Nephron progenitor cell (in vitro differentiated cells): ENCODE data around the gene RABGGTA.

ENCODE experiments used
- DNase-seq: peaks from one replicate; pipeline ENCODE4 v3.0.0; 2021
- H3K27ac Mint-ChIP-seq: 2 replicates; pipeline ENCODE4 v1.8.0; 2021; ENCODE audit warnings: mild to moderate bottlenecking, moderate library complexity, mixed read lengths
- H3K27me3 Mint-ChIP-seq: 2 replicates; pipeline ENCODE4 v1.8.0; 2021; ENCODE audit warnings: mild to moderate bottlenecking, low read depth, mixed read lengths; ENCODE audit not compliant: poor library complexity
- H3K36me3 Mint-ChIP-seq: 2 replicates; pipeline ENCODE4 v1.8.0; 2021; ENCODE audit warnings: low read depth, mixed read lengths
- H3K4me1 Mint-ChIP-seq: 2 replicates; pipeline ENCODE4 v1.8.0; 2021; ENCODE audit warnings: mixed read lengths
- H3K4me3 Mint-ChIP-seq: 2 replicates; pipeline ENCODE4 v1.8.0; 2021; ENCODE audit warnings: mild to moderate bottlenecking, moderate library complexity, mixed read lengths
- H3K9me3 Mint-ChIP-seq: 2 replicates; pipeline ENCODE4 v1.8.0; 2021; ENCODE audit warnings: mild to moderate bottlenecking, moderate library complexity, mixed read lengths
- TF ChIP-seq, protein P1 (sequence below): fragments of 200-600 bp; sonication (generic); IDR thresholded peaks from 2 replicates; pipeline ENCODE4 v1.5.0; 2021; ENCODE audit warnings: antibody characterized with exemption

RABGGTA gene

DNA sequence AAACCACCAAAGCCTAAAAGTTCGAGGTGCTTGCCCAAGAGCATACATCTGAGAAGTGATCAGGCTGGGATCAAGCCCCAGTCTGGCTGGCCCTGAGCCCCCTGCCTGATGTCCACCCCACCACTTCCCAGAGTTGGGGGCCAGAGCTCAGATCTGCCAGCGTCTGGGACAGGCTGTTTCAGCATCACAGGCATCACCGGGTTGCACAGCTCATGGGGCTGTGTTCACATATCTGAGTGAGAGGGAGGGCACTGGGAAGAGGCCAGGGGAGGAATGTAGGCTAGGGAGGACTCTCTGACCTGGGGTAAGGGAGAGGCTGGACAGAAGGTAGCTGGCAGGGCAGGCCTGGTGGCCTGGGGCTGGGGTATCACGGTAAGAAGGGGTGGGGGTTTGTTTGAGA is 14.4 kb downstream of the RABGGTA start:
- no peak overlapping the region for H3K27ac Mint-ChIP-seq
- no peak for DNase-seq
- TF ChIP-seq, protein P1, sequence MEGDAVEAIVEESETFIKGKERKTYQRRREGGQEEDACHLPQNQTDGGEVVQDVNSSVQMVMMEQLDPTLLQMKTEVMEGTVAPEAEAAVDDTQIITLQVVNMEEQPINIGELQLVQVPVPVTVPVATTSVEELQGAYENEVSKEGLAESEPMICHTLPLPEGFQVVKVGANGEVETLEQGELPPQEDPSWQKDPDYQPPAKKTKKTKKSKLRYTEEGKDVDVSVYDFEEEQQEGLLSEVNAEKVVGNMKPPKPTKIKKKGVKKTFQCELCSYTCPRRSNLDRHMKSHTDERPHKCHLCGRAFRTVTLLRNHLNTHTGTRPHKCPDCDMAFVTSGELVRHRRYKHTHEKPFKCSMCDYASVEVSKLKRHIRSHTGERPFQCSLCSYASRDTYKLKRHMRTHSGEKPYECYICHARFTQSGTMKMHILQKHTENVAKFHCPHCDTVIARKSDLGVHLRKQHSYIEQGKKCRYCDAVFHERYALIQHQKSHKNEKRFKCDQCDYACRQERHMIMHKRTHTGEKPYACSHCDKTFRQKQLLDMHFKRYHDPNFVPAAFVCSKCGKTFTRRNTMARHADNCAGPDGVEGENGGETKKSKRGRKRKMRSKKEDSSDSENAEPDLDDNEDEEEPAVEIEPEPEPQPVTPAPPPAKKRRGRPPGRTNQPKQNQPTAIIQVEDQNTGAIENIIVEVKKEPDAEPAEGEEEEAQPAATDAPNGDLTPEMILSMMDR = no peak
- H3K4me1 Mint-ChIP-seq = no peaks in the 10 kb centered on the region
- no peaks in the 10 kb centered on the region for H3K36me3 Mint-ChIP-seq
- H3K4me3 Mint-ChIP-seq = no peak overlapping the region
- H3K9me3 Mint-ChIP-seq = no peaks in the 10 kb centered on the region
- peaks cover 2% of the 10 kb centered on the region for H3K27me3 Mint-ChIP-seq

GRCh38 chr14:24255931-24256711 is 15.3 kb downstream of the RABGGTA start:
- Mint-ChIP-seq H3K9me3 (no peaks in the 10 kb centered on the region), H3K36me3 (no peaks in the 10 kb centered on the region)

DNA sequence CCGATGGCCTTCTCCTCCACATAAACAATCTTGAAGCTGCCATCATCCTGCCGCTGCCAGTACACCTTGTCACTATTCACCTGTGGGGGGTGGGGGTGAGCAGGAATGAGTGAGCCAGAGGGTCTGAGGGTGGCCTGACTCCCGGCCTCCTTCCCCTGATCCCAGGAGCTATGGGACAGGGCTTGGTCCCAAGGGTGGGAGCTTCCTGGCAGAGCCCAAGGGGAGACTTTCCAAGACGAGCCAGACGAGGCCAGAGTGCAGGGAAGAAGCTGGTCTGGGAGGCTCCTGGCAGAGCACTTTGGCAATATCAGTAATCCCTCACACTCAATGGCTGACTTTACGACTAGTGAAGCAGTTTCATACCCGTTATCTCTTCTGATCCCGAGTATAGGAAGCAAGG is 16.0 kb downstream of the RABGGTA start:
- DNase-seq = no peak
- no peaks in the 10 kb centered on the region for H3K4me1 Mint-ChIP-seq
- no peak overlapping the region for H3K4me3 Mint-ChIP-seq
- H3K27me3 Mint-ChIP-seq = peaks cover 3% of the 10 kb centered on the region
- TF ChIP-seq, protein P1 = no peak
- H3K36me3 Mint-ChIP-seq = no peaks in the 10 kb centered on the region
- no peak overlapping the region for H3K27ac Mint-ChIP-seq
- no peaks in the 10 kb centered on the region for H3K9me3 Mint-ChIP-seq

More at GRCh38 chr14:24255931-24256711, 15.3 kb downstream of the RABGGTA start:
- DNase-seq = no peak
- Mint-ChIP-seq H3K27ac (peak overlapping the region; percentile 25), H3K4me3 (no peak overlapping the region), H3K4me1 (no peaks in the 10 kb centered on the region), H3K27me3 (peaks cover 5% of the 10 kb centered on the region)
- TF ChIP-seq, protein P1 = no peak

DNA sequence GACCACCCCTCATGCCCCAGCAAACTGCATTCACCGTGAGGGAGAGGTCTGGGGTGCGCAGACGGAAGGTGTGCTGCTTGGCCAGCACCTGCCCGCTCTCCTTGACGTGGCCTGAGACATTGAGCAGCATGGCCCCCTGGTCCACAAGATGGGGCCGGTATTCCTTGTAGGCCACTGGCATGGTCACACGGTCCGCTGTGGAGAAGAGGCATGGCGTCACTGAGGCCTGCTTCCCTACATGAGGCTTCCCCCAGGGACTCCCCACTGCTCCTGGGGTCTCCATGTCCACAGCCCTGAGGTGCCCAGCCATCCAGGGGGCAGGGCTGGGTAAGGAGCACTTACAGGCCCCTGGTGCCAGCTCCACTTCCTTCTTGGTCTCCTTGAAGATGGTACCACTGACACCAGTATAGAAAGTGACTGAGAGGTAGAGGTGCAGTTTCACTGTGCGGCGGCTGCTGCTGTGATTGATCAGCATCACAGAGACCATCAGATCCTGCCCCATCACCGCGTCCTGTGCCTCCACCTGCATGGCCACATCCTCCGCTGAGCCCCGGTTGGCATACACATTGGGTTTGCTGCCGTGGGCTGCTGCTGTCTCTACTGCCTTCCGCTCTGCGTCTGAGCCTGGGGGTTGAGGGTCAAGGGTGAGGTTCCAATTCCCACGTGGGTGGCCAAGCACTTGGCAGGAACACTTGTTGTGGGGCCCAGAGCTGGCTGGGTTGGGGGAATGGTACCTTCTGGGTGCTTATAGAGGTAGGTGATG is 16.6 kb downstream of the RABGGTA start:
- TF ChIP-seq, protein P1 = no peak
- H3K27ac Mint-ChIP-seq = no peak overlapping the region
- no peaks in the 10 kb centered on the region for H3K4me1 Mint-ChIP-seq
- no peak for DNase-seq
- peaks cover 3% of the 10 kb centered on the region for H3K27me3 Mint-ChIP-seq
- H3K36me3 Mint-ChIP-seq = no peaks in the 10 kb centered on the region
- H3K4me3 Mint-ChIP-seq = no peak overlapping the region
- no peaks in the 10 kb centered on the region for H3K9me3 Mint-ChIP-seq

- Mint-ChIP-seq H3K4me1 (no peaks in the 10 kb centered on the region), H3K27ac (no peak overlapping the region), H3K27me3 (peaks cover 9% of the 10 kb centered on the region), H3K4me3 (no peak overlapping the region), H3K36me3 (no peaks in the 10 kb centered on the region), H3K9me3 (no peaks in the 10 kb centered on the region)
- TF ChIP-seq, protein P1 = no peak
- DNase-seq = no peak
Measured at GRCh38 chr14:24253936-24254335, 17.5 kb downstream of the RABGGTA start.
